HEK293T (cell line): ENCODE measurements around the gene PIP5K1C.

ENCODE experiments used
- CTCF ChIA-PET: fragments of 350-600 bp; formaldehyde crosslinking; extraction: SDS; loops from one replicate; lab custom pipeline; 2021; ENCODE audit warnings: antibody characterized with exemption, inconsistent platforms; lab: Yijun Ruan, JAX
- POLR2A ChIA-PET: fragments of 350-600 bp; formaldehyde crosslinking; extraction: SDS; loops from one replicate; lab custom pipeline; 2020; ENCODE audit warnings: antibody characterized with exemption, inconsistent platforms; lab: Yijun Ruan, JAX
- DNase-seq: peaks from one replicate; pipeline ENCODE4 v3.0.0; 2012; ENCODE audit warnings: mixed read lengths; ENCODE audit errors: extremely low spot score
- ARNT ChIP-seq: fragments of 450-650 bp; IDR thresholded peaks from 2 replicates; pipeline ENCODE4 v1.6.1; 2017; ENCODE audit warnings: mild to moderate bottlenecking
- BHLHE40 ChIP-seq: fragments of 450-650 bp; IDR thresholded peaks from 2 replicates; pipeline ENCODE4 v1.6.1; 2016; ENCODE audit warnings: mild to moderate bottlenecking, moderate library complexity, borderline replicate concordance
- CTBP1 ChIP-seq: fragments of 450-650 bp; IDR thresholded peaks from 2 replicates; pipeline ENCODE4 v1.6.1; 2016; ENCODE audit warnings: borderline replicate concordance
- ELF4 ChIP-seq: fragments of 450-650 bp; IDR thresholded peaks from 2 replicates; pipeline ENCODE4 v1.6.1; 2017; ENCODE audit warnings: antibody characterized with exemption
- FOXA1 ChIP-seq: fragments of 450-650 bp; IDR thresholded peaks from 2 replicates; pipeline ENCODE4 v1.6.1; 2016; ENCODE audit warnings: mild to moderate bottlenecking
- FOXK2 ChIP-seq: fragments of 450-650 bp; IDR thresholded peaks from 2 replicates; pipeline ENCODE4 v1.6.1; 2016; ENCODE audit warnings: mild to moderate bottlenecking
- FOXM1 ChIP-seq: fragments of 450-650 bp; IDR thresholded peaks from 2 replicates; pipeline ENCODE4 v1.6.1; 2017; ENCODE audit warnings: mild to moderate bottlenecking, borderline replicate concordance
- HDGF ChIP-seq: fragments of 450-650 bp; IDR thresholded peaks from 2 replicates; pipeline ENCODE4 v1.6.1; 2017; ENCODE audit warnings: antibody characterized with exemption, borderline replicate concordance
- L3MBTL2 ChIP-seq: fragments of 450-650 bp; conservative IDR thresholded peaks from 2 replicates; pipeline ENCODE4 v1.6.1; 2016; ENCODE audit warnings: mild to moderate bottlenecking
- LEF1 ChIP-seq: fragments of 450-650 bp; IDR thresholded peaks from 2 replicates; pipeline ENCODE4 v1.6.1; 2017; ENCODE audit warnings: mild to moderate bottlenecking, borderline replicate concordance
- NFRKB ChIP-seq: fragments of 450-650 bp; IDR thresholded peaks from 2 replicates; pipeline ENCODE4 v1.6.1; 2016; ENCODE audit warnings: mild to moderate bottlenecking, moderate library complexity
- SP1 ChIP-seq: fragments of 450-650 bp; IDR thresholded peaks from 2 replicates; pipeline ENCODE4 v1.6.1; 2017
- SUZ12 ChIP-seq: fragments of 450-650 bp; IDR thresholded peaks from 2 replicates; pipeline ENCODE4 v1.6.1; 2016; ENCODE audit warnings: mild to moderate bottlenecking
- TARDBP ChIP-seq: fragments of 450-650 bp; IDR thresholded peaks from 2 replicates; pipeline ENCODE4 v1.6.1; 2016
- ZNF384 ChIP-seq: fragments of 450-650 bp; IDR thresholded peaks from 2 replicates; pipeline ENCODE4 v1.6.1; 2016
- TF ChIP-seq, protein P1 (sequence below): fragments of 450-650 bp; IDR thresholded peaks from 2 replicates; pipeline ENCODE4 v1.6.1; 2016

Gene PIP5K1C

DNA sequence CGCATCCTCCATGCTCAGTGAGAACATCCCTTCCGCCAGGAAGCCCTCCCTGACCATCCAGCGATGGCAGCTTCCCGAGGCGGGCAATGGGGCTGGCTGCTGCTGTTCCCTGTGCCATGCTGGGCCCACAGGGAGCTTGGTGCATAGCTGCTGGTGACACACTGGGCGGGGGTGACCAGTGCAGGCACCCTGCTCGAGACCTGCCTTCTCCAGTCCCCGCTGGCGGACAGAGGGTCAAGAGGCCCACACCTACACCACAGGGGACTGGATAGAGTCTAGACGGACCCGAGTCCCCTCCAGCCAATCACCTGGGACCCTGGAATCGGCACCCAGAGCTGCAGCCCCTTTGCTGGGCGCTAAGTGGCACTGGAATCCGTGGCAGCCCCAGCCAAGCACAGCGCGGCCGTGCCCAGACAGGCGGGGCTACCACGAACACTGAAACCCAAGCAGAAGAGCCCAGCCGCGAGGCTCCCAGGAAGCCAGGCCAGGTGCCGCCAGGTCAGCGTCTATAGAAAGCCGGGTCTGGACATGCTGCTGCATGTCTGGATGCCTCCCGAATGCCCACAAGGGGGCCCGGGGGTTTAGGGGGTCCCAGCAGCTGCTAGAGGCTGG lies 84.6 kb downstream of the PIP5K1C start:
- TF ChIP-seq FOXM1 = no peak
- TF ChIP-seq ARNT = no peak
- no peak for TF ChIP-seq ELF4
- TF ChIP-seq FOXK2 = no peak
- TF ChIP-seq, protein P1, sequence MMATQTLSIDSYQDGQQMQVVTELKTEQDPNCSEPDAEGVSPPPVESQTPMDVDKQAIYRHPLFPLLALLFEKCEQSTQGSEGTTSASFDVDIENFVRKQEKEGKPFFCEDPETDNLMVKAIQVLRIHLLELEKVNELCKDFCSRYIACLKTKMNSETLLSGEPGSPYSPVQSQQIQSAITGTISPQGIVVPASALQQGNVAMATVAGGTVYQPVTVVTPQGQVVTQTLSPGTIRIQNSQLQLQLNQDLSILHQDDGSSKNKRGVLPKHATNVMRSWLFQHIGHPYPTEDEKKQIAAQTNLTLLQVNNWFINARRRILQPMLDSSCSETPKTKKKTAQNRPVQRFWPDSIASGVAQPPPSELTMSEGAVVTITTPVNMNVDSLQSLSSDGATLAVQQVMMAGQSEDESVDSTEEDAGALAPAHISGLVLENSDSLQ = no peak
- TF ChIP-seq BHLHE40 = no peak
- no peak for TF ChIP-seq SP1
- TF ChIP-seq HDGF = no peak
- TF ChIP-seq NFRKB = no peak
- TF ChIP-seq LEF1 = no peak
- TF ChIP-seq CTBP1 = no peak
- TF ChIP-seq L3MBTL2 = no peak
- no peak for TF ChIP-seq TARDBP
- no peak for TF ChIP-seq SUZ12
- no peak for TF ChIP-seq FOXA1
- TF ChIP-seq ZNF384 = no peak
- ChIA-PET CTCF (no interaction called here), POLR2A (no interaction called here)
- DNase-seq = no peak

DNA sequence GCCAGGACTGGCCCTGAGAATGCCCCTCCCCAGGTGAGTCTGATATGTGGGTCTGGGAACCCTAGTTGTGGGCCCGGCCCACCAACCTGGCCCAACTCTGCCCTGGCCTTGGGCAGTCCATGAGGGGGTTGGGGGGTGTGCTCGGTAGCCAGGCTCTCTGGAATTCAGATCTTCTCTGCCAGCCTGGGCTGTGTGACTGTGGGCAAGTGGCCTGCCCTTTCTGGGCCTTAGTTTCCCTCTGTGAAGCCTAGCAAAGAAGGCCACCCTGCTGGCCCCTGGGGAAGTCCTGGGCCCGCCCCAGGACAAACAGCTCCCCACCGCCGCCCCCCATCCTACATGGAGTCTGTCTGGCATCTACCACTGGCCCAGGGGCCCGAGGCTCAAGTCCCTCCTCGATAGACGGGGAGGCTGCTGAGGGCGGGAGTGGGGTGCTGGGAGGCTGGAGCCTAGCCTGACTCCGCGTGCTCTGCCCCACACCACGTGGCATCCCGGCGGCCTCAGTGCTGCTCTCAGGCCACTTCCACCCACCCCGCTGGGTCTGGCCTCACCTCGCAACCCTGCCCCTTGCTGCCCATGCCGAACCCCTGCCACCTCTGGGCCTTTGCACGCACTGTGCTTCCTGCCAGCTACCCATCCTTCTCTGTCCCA lies 85.3 kb downstream of the PIP5K1C start:
- CTCF ChIA-PET = no interaction called here
- DNase-seq = no peak

GRCh38 chr19:3613818-3614661 lies 86.2 kb downstream of the PIP5K1C start:
- CTCF ChIA-PET = no interaction called here
- TF ChIP-seq FOXM1 = no peak
- TF ChIP-seq ELF4 = no peak
- no peak for TF ChIP-seq BHLHE40
- TF ChIP-seq CTBP1 = no peak
- TF ChIP-seq NFRKB = no peak
- no peak for TF ChIP-seq FOXK2
- TF ChIP-seq HDGF = no peak
- TF ChIP-seq L3MBTL2 = no peak
- TF ChIP-seq, protein P1 = no peak
- no peak for TF ChIP-seq FOXA1
- no peak for TF ChIP-seq LEF1
- POLR2A ChIA-PET = no interaction called here
- no peak for DNase-seq

More for the DNA sequence above, 85.3 kb downstream of the PIP5K1C start:
- POLR2A ChIA-PET = no interaction called here
- no peak for TF ChIP-seq FOXM1
- TF ChIP-seq NFRKB = no peak
- TF ChIP-seq FOXK2 = no peak
- TF ChIP-seq ARNT = no peak
- no peak for TF ChIP-seq CTBP1
- TF ChIP-seq TARDBP = no peak
- TF ChIP-seq BHLHE40 = no peak
- no peak for TF ChIP-seq HDGF
- no peak for TF ChIP-seq ZNF384
- no peak for TF ChIP-seq SUZ12

- no peak for TF ChIP-seq BHLHE40
- no peak for TF ChIP-seq ARNT
- no peak for TF ChIP-seq FOXK2
- no peak for TF ChIP-seq ELF4
- TF ChIP-seq, protein P1 = no peak
- no peak for TF ChIP-seq ZNF384
- no peak for TF ChIP-seq TARDBP
- no peak for TF ChIP-seq LEF1
- TF ChIP-seq L3MBTL2 = no peak
- no peak for TF ChIP-seq FOXA1
- no peak for TF ChIP-seq HDGF
- no peak for TF ChIP-seq FOXM1
- no peak for TF ChIP-seq CTBP1
- no peak for TF ChIP-seq NFRKB
- no peak for TF ChIP-seq SUZ12
- TF ChIP-seq SP1 = no peak
Measured at GRCh38 chr19:3612901-3613741, 87.1 kb downstream of the PIP5K1C start.

GRCh38 chr19:3612330-3612729 lies 87.9 kb downstream of the PIP5K1C start:
- ChIA-PET CTCF (no interaction called here), POLR2A (no interaction called here)
- no peak for DNase-seq
- no peak for TF ChIP-seq ELF4
- no peak for TF ChIP-seq TARDBP
- no peak for TF ChIP-seq FOXK2
- TF ChIP-seq LEF1 = no peak
- TF ChIP-seq, protein P1 = no peak
- TF ChIP-seq CTBP1 = no peak
- no peak for TF ChIP-seq BHLHE40

More at GRCh38 chr19:3612901-3613741, 87.1 kb downstream of the PIP5K1C start:
- POLR2A ChIA-PET = no interaction called here
- CTCF ChIA-PET = no interaction called here
- DNase-seq = no peak
